SK-N-MC (cell line): ENCODE data around the gene ISG20L2.

Source experiments
- EZH2 ChIP-seq: fragments of 200-600 bp; sonication (generic); IDR thresholded peaks from one replicate; pipeline ENCODE4 v1.6.1; 2017; ENCODE audit warnings: antibody characterized with exemption
- FOXP2 ChIP-seq: optimal IDR thresholded peaks from 2 replicates; pipeline ENCODE3; 2011; ENCODE audit warnings: mild to moderate bottlenecking, moderate library complexity; ENCODE audit not compliant: insufficient read depth; ENCODE audit errors: extremely low read length, control extremely low read depth
- POLR2AphosphoS5 ChIP-seq: IDR thresholded peaks from 2 replicates; pipeline ENCODE4 v1.6.1; 2012; ENCODE audit warnings: mild to moderate bottlenecking, low read depth, low read length, borderline replicate concordance

GRCh38 chr1:156765666-156766065 lies 37.1 kb upstream of the ISG20L2 start:
- no peak for TF ChIP-seq POLR2AphosphoS5
- no peak for TF ChIP-seq EZH2
- TF ChIP-seq FOXP2, result no peak
